HG02943 (cell line): ENCODE results near the gene UBR1.
"Not testable (repeated sequence)": the region's sequence is repeated elsewhere in the genome, so short reads cannot be mapped to it uniquely, and the experiment has no call there.

ENCODE experiments used
- ATAC-seq: cut with Tn5 transposase; IDR thresholded peaks from one replicate; pipeline ENCODE4 v1.9.1; 2021; ENCODE audit warnings: mild to moderate bottlenecking, low read depth, moderate library complexity; ENCODE audit not compliant: unreplicated experiment

Gene UBR1

GRCh38 chr15:42984493-42985034, 121.3 kb downstream of the UBR1 start:
- no peak for ATAC-seq

- ATAC-seq: not testable (repeated sequence)
These were observed 126.7 kb downstream of the UBR1 start for GRCh38 chr15:42979113-42979512.

DNA sequence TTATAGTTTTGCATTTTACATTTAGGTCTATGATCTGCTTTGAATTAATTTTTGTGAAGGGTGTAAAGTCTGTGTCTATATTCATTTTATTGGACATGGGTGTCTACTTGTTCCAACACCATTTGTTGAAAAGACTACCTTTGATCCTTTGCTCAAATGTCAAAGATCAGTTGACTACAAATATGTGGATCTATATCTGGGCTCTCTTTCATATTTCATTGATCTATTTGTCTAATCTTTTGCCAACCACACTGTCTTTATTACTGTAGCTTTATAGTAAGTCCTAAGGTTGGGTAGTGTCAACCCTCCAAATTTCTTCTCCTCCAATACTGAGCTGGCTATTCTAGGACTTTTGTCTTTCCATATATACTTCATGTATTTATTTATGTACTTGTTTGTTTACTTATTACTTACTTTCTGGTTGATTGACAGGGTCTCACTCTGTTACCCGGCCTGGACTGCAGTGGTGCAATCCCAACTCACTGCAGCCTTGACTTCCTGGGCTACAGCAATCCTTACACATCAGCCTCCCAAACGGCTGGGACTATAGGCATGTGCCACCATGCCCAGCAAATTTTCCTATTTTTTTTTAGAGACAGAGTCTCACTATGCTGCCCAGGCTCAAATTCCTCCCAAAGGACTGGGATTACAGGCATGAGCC, 131.5 kb downstream of the UBR1 start:
- ATAC-seq: no peak

DNA sequence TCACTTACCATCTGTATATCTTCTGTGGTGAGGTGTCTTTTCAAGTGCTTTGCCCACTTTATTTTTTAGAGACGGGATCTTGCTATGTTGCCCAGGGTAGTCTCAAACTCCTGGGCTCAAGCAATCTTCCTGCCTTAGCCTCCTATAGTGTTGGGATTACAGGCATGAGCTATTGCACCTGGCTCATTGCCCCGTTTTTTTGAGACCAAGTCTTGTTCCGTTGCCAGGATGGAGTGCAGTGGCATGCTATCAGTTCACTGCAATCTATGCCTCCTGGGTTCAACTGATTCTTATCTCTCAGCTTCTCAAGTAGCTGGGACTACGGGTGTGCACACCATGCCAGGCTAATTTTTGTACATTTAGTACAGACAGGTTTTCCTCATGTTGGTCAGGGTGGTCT, 132.7 kb downstream of the UBR1 start:
- ATAC-seq: no peak

DNA sequence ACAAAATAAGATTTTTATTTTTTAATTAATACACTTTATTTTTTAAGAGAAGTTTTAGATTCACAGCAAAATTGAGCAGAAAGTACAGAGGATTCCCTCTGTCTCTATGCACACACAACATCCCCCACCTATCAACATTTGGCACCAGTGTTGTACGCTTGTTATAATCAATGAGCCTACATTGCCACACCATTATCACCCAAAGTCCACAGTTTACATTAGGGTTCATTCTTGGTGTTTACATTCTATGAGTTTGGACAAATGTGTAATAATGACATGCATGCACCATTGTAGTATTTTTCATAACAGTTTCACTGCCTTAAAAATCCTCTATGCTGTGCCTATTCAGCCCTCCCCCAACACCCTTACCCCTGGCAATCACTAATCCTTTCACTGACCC, 134.0 kb downstream of the UBR1 start:
- no peak for ATAC-seq

DNA sequence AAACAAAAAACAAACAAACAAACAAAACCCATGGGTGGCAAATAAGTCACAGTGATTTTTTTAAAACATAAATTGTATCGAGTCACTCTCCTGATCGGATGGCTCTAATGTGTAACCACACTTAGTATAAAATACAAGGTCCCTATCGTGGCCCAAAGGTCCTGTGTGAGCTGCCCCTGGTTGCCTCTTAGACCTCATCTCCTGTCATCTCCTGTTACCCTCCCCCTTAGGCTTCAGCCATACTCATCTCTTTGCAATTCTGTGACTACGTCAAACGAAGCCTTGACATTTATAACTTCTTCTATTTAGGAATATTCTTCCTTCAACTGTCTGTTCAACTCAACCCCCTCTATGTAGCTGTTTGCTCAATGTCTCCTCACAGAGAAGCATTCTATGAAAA, 141.4 kb downstream of the UBR1 start:
- no peak for ATAC-seq

GRCh38 chr15:42955518-42955917, 150.3 kb downstream of the UBR1 start:
- no peak for ATAC-seq

- ATAC-seq: no peak
These were observed 151.5 kb downstream of the UBR1 start for GRCh38 chr15:42954291-42954690.

DNA sequence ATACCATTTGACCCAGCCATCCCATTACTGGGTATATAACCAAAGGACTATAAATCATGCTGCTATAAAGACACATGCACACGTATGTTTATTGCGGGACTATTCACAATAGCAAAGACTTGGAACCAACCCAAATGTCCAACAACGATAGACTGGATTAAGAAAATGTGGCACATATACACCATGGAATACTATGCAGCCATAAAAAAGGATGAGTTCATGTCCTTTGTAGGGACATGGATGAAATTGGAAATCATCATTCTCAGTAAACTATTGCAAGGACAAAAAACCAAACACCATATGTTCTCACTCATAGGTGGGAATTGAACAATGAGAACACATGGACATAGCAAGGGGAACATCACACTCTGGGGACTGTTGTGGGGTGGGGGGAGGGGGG, 156.9 kb downstream of the UBR1 start:
- not testable (repeated sequence) for ATAC-seq

DNA sequence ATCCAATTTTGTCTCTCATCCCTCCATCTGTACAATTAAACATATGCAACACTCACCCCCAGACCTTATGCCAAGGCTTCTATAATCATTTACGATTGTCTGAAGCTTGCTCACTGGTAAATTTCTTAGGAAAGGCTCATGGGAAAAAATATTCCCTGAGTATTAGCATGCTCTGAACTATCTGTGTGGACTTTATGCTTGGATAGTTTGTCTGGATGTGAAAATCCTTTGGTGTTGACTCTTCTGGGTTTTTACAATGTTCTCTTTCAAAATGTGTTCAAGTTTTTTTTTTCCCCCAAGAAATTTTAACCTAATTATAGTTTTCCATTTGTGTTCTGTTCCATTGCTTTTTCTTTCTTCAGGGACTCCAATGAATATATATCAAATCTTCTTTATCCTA, 165.3 kb downstream of the UBR1 start:
- no peak for ATAC-seq

DNA sequence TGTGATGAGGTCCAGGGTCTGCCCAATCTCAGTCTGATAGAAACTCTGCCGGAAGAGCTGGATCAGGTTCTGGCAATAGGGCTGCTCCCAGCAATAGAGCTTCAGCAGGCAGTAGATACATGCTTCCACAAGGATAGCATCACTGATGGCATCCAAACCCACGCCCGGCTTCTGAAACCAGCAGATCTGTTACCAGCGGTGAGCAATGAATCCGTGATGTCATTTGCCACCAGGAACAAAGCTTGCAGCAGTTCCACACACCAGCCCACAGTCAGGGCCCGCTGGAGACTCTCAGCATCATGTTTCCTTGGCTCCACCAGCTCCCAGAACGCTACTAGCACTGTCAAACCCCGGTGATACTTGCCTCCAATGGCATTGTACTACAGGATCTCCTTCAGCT, 166.0 kb downstream of the UBR1 start:
- no peak for ATAC-seq

- no peak for ATAC-seq
These were observed 168.7 kb downstream of the UBR1 start for GRCh38 chr15:42937143-42937542.

DNA sequence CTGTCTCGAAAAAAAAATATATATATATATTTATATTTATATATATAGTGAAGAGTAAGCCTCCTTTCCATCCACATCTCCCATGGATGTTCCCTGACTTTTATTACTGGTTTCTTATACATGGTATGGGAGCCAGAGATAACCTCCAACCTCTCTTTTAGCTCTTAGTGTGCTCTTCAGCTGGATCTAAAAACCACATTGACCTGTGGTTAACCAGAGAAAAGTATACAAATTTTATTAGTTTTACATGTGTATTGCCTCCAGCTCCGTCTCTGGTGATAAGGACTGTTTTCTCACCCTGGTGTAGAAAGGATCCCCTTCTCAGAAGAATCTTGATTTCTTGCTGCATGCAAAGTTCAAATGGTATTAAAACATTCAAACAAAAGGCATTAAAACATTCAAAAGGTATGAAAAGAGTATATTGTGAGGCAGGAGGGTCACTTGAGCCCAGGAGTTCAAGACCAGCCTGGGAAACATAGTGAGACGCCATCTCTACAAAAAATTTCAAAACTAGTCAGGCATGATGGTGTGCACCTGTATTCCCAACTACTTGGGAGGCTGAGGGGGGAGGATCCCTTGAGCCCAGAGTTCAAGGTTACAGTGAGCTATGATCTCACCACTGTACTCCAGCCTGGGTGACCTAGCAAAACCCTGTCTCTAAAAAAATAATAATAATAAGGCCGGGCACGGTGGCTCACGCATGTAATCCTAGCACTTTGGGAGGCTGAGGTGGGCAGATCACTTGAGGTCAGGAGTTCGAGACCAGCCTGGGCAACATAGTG, 171.8 kb downstream of the UBR1 start:
- no peak for ATAC-seq

- ATAC-seq: no peak
These were observed 172.9 kb downstream of the UBR1 start for GRCh38 chr15:42932833-42933515.

GRCh38 chr15:42931702-42932486, 173.9 kb downstream of the UBR1 start:
- no peak for ATAC-seq

DNA sequence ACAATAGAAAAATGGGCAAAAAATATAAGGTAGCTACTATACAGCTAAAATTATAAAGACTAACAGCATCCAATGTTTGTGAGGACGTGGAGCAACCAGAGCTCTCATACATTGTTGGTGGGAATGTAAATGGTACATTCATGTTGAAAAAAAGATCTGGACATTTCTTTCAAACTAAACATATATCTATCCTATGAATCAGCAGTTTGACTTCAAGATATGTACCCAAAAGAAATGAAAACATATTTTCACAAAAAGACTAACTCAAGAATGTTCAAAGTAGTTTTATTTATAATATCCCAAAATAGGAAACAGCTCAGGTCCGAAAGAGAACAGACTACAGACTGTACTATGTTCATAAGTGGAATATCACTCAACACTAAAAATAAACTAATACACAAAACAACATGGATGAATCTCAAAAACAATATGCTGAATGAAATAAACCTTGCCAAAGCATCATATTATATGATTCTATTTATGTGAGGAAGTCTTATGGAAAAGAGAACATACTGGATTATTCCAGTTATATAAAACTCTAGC, 176.5 kb downstream of the UBR1 start:
- no peak for ATAC-seq

GRCh38 chr15:42921342-42921731, 184.5 kb downstream of the UBR1 start:
- ATAC-seq: peak; percentile 0

- peak; percentile 90 for ATAC-seq
These were observed 185.1 kb downstream of the UBR1 start, which contains the start of gene TTBK2 for GRCh38 chr15:42920519-42921341. Gene TTBK2, minus strand, starts transcription at chr15:42920778. Its CDS starts 42,161 bp downstream, at chr15:42878617.

DNA sequence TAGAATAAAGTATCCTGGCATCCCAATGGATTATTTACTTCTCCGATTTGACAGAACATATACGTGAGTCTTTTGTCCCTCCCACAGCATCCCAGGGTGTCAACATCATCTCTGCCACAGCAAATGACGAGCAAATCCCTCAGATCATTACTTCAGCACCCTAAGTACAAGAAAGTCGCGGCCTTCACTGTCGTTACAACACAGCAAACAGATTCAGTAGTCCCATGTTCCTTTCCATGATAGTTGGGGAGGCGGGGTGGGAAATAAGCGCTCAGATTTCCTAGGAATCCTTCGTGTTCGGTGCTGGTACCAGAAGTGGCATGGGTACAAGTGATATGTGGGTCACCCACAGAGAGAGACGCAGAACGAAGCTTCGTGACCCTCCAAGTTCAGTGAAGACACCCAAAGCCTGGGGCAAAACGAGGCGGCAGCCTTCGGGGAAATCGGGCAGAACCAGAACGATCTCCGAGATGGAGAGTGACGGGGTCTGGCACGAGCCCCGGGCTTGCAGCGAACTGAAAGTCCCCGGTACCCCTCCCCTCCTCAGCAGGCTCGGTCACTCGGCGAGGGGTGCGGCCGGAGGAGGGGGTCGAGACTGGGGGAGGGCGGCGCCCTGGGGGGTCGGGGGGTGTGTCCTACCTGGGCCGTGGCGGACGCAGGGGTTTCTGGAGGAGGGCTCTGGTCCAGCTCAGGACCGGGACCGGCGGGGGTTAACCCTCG, 185.9 kb downstream of the UBR1 start:
- peak; percentile 21 for ATAC-seq
